ENCODE results near the gene PKNOX2.

GRCh38 chr11:125236072-125236825 lies 71.7 kb downstream of the PKNOX2 start:
- TF ChIP-seq FOXM1 (IDR thresholded peaks at IDR 0.05; ENCODE audit: low read depth, low read length) (no peak), EZH2 (IDR thresholded peaks at IDR 0.05; ENCODE audit: borderline replicate concordance, control insufficient read depth, low read depth, low read length) (no peak)

All from GM12878 (cell line).